ENCODE results near the gene SPTBN5.
A peak's percentile ranks its signal among the peaks of the same experiment; 100 is the strongest.

The SPTBN5 gene

GRCh38 chr15:41882689-41883483 lies 11.0 kb downstream of the SPTBN5 start:
- DNase-seq = no peak

GRCh38 chr15:41881920-41882688 lies 11.7 kb downstream of the SPTBN5 start:
- DNase-seq = no peak

DNA sequence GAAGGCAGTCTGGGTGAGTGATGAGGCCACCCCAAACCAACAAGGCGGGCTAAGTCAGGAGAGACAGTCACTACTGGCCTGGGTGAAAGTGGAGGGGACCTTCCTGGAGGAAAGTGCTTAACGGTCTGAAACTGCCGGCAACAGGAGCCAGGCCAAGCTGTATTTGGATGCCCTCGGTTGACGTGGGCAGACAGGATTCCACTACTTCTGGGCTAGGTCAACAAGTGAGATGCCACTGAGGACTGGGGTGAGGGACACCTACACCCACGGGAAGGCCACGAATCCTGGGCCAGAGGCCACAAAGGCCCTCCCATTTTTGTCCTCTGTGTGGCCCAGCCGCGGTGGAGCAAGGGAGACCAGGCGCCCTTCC lies 12.3 kb downstream of the SPTBN5 start:
- no peak for DNase-seq

GRCh38 chr15:41881086-41881485 lies 12.8 kb downstream of the SPTBN5 start:
- DNase-seq = no peak

DNA sequence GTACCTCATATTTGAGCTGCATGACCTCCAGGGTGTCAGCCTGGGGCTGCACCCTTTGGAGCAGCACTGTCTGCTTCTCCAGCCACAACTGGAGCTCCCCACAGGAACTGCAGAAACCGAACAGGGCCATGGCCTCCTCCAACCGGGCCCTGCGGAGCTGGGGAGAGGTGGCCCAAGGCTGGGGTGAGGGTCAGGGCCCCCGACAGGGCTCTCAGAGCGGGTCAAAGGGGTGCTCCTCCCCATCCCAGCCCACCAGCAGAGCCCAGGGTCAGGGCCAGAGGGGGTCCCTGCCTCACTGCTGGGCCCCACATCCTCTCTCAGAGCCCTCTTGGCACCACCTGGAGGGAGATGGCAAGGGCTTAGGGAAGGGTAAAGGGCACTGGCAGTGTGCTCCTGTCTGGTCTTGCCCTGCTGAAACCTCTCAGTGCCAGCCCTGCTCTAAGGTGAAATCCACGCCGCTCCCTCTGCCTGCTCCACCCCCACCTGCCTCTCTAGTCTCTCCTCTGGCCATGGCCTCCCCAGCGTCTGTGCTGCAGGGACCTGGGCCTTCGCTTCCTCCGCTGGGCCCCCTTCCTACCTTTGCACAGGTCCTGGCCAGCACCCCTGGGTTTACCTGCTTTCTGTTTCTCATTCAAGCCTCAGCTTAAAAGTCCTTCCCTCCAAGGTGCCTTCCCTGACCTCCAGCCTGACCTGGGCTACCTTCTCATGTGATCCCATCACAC lies 13.5 kb downstream of the SPTBN5 start:
- DNase-seq = no peak

- DNase-seq = no peak
Measured at GRCh38 chr15:41879321-41879845, 14.5 kb downstream of the SPTBN5 start.

DNA sequence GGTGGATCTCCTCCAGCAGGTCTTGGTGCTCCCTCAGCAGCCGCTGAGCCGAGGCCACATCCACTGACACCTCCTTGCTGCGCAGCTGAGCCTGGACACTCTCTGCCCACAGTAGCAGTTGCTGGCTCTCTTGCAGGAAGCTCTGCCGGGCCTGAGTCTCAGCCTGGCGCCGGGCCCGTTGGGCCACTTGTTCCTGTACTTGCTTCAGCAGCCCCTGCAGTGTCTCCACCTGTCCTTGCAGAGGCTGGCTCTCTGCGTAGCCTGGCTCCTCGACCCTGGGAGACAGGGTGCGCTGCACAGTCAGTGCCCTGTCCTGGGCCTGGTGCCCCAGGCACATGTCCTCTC lies 15.5 kb downstream of the SPTBN5 start:
- no peak for DNase-seq

DNA sequence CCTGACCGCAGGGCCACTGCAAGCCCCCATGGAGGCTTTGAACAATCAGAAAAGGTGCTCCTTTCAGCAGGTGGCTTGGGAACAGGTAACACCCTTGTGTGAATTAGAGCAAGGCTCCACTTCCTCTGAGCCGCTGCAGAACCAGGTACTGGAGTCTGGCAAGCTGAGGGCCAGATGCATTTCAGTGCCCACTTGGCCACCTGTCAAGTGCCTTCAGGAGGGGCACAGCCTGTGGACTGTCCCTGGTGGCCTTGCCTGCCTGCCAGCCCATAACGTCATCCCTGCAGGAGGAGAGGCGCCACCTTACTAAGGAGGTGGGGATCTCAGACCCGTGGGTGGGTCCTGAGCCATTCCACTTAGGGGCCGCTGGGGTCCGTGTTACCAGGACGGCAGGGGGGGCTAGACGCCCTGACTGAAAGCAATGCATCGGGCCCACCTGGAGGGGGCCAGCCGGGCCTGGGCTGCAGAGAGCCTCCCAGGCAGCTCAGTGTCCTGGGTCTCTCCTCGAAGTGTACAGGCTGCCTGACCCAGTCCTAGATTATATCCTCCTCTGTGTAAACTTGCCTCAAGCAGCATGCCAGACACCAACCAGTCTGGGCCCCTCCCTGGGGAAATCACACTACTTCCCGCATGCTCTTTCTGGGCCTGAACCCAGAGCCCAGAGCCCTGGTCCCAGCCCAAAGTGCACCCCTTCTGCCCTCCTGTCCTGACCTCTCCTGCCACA lies 16.1 kb downstream of the SPTBN5 start:
- no peak for DNase-seq

DNA sequence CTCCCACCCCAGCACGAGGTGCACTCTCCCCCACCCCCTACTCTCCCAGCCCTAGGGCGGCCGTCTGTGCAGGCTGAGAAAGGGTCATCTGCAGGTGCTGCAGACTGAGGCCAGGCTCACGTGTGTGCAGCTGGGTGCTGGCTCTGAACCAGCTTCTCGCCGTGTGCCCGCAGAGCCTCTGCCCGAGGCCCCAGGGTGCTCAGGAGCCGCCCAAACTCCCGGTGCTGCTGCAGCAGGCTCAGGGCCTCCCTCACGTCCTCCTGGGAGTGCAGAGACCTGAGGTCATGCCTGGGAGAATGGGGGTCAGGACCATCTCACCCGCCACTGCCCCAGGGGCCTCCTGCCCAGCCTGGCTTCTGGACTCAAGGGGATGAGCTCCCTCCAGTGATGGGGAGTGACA lies 17.2 kb downstream of the SPTBN5 start:
- no peak for DNase-seq

DNA sequence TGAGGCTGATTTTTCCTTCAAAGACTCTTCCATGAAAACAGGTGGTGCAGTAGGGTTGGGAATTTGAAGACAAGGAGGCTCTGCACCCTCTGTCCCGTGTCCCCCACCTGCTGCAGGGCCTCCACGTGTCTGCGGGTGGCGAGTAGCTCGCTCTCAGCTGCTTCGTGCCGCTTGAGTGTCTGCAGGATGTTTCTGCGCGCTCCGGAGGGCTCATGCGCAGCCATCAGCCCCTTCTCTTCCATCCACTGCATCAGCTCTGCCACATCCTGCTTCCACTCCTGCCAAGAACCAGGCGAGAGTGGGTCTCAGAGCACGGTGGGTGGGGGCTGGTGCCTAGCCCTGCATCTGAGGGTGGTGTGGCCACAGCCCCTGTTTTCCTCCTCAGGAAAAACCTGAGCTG lies 17.8 kb downstream of the SPTBN5 start:
- no peak for DNase-seq

- no peak for DNase-seq
Measured at GRCh38 chr15:41874736-41875135, 19.1 kb downstream of the SPTBN5 start.

- DNase-seq = no peak
Measured at GRCh38 chr15:41873711-41874110, 20.1 kb downstream of the SPTBN5 start.

DNA sequence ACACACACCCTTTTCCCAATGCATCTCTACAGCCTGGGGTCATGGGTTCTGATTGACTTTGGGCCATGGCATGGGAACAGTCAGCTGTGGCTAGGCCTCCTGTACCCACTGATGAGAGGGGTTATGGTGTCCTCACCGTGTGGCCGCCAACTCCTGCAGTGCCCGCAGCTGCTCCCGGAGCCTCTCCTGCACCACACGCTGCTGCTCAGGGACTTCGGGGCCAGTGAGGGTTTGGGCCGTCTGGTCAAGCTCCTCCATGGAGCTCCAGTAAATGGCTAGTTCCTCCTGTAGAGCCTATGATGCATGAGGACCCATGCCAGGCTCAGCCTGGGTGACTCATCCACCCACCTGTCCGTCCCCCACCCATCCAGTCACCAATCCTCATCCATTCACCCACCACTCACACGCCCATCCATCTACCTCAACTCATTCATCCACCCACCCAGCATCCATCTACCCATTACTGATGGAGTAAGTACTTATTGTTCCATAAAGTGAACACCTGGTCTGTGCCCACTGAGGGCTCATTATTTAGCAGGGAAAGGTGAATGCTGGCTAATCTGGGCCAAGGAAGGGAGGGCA lies 21.6 kb downstream of the SPTBN5 start:
- no peak for DNase-seq

DNA sequence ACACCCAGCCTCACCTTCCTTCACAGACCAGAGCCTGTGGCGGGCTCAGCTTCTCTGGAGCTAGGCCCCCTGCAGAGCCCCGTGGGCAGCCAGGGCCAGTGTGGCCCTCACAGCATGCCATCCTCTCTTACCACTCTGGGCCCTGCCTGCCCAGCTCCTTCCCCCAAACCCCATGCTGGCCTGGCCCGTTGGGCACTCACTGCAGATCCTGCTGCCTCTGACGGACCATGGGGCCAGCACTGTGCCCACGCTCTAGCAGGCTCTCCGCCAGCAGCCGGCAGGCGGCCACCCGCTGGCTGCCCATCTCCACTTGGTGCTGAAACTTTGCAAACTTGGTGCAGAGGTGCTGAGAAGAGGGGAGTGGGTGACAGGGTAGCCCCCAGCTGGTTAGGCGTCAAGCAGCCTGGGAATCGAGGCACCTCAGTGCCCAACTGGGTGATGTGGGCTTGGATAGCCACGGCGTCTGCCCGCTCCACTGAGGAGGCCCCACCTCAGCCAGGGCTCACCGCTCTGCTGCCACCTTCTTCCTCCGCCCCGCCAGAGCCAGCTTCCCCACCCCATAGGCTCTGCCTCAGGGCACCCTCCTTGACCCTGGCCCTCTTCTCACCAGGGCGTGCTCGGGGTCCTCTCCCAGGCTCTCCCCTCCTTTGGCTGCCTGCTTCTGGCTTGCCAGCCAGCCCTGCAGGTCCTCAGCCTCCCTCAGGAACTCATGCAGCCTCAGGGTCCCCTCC lies 22.5 kb downstream of the SPTBN5 start:
- DNase-seq = no peak

DNA sequence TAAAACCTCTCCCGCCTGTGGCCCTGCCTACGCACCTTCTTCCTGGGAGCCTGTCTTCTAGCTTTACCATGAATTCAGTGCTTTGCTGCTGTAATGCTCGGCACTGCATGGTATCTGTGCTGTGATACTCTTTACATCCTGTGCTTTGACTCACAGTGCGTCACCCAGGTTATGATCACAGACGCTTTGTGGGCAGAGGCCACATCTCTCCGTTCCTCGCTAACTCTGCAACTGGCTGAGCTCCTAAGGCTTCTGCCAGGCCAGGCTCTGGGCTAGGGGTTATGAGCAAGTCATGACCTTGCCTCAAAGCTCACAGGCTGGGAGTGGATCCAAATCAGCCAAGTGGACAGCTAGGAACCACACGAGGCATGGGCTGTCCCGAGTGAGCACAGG lies 23.2 kb downstream of the SPTBN5 start:
- DNase-seq = peak; percentile 56 to 69

- DNase-seq = no peak
Measured at GRCh38 chr15:41869770-41870688, 23.8 kb downstream of the SPTBN5 start.

DNA sequence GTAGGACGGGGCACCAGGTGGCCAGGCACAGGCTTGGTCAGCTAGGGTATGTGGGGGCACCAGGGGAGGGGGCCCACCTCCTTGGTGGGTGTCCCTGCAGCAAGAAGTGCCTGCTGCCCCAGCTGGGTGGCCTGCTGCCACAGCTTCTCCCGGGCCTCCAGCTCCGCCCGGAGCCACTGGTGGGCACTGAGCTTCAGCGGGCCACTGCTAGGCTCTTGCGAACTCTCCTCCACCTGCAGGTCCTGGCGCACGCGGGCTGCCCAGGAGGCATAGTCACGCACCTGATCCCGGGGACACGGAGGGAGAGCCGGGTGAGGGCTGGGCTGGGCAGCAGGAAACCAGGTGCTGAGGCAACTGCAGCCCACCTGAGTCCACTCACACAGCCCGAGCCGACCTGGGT lies 25.5 kb downstream of the SPTBN5 start:
- no peak for DNase-seq

DNA sequence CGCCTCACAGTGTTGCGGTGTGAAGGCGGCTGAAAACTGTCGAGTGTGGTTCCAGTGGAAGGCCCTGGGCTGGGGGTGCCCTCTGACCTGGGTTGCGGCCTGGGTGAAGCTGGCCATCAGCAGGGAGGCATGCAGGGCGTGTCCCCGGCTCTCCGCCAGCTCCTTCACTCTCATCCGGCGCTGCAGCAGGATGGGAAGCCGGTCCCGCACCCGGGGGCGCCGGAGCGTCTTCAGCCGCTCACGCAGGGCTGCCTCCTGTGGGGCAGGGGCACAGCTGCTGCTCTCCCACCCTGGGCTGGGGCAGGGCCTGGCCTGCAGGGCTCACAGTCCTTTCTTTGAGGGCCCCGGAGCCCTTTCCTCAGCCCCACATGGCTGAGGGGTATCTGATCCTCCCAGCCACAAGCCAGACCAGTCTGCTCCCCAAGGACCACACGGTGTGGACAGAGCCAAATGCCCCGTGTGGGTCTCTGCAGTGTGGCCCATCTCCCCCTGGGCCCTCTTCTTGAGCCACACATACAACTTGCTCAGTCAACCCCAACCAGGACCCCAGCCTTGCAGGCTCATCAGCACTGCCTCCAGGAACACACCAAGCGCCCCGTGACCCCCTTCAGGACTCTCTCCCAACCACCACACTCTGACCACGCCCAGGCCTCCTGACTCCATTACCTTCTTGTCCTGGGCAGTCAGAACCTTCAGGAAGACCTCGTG lies 26.8 kb downstream of the SPTBN5 start:
- no peak for DNase-seq

GRCh38 chr15:41866263-41866703 lies 27.6 kb downstream of the SPTBN5 start:
- DNase-seq = no peak

DNA sequence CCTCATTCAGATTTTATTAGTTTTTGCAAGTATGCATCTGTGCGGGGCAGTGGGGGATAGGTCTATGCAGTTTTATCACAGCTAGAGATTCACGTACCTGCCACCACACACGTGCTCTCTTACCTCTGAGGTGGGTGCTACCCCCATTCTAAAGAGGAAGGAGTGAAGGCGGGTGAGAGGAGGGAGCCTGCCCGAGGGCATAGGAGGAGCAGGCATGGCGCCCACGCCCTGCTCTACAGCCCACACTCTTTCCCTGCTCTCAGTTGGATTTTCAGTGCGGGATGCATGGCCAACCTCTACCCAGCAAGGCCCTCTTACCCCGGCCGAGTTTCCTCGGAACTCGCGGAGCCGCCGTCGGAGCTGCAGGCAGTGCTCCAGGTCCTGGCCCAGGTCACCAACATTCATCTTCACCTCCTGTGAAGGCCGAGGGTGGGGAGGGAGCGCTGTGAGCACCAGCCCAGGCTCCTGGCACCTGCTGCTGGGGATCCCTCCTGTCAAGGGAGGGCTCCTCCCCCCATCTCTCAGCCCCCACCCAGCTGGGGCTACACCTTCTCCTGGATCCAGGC lies 28.3 kb downstream of the SPTBN5 start:
- no peak for DNase-seq
